NCI-H69 (cell line): ENCODE results near the gene ARL4C.

Experiments
- DNase-seq: peaks from one replicate; lab custom pipeline; 2025; lab: John Stamatoyannopoulos, UW

ARL4C gene

GRCh38 chr2:234447189-234447588, 49.7 kb downstream of the ARL4C start:
- no peak for DNase-seq

- no peak for DNase-seq
Measured at GRCh38 chr2:234446404-234447076, 50.3 kb downstream of the ARL4C start.

GRCh38 chr2:234444893-234445292, 52.0 kb downstream of the ARL4C start:
- no peak for DNase-seq

- DNase-seq = no peak
Measured at GRCh38 chr2:234444242-234444730, 52.6 kb downstream of the ARL4C start.
